ENCODE data around the gene G0S2.

- TF ChIP-seq CTCF (IDR thresholded peaks at IDR 0.05; ENCODE audit: low read depth, low read length, poor library complexity, severe bottlenecking): no peak
- no peak for TF ChIP-seq EZH2phosphoT487 (IDR thresholded peaks at IDR 0.05; ENCODE audit: borderline replicate concordance, low read length)
Observed at GRCh38 chr1:209629621-209630382, 45.4 kb upstream of the G0S2 start.
